Astrocyte of the spinal cord (primary cell): ENCODE results near the gene FUZ.

Experiments
- DNase-seq: peaks from one replicate; pipeline ENCODE4 v3.0.0; 2011; ENCODE audit warnings: low read depth, low spot score
- H3K4me3 ChIP-seq: 2 replicates; pipeline ENCODE4 v1.5.1; 2011; ENCODE audit warnings: low read depth, mild to moderate bottlenecking, low read length, moderate library complexity
- CTCF ChIP-seq: IDR thresholded peaks from 2 replicates; pipeline ENCODE4 v1.5.1; 2012; ENCODE audit warnings: low read depth, mild to moderate bottlenecking, low read length, inconsistent platforms
- in situ Hi-C: cut with HindIII; loops from 2 replicates; pipeline ENCODE4 v1.10.0; 2017; ENCODE audit warnings: low sequenced_read_pairs

The FUZ gene

GRCh38 chr19:49800771-49801170 lies 12.3 kb downstream of the FUZ start:
- TF ChIP-seq CTCF = no peak
- DNase-seq = no peak
- H3K4me3 ChIP-seq = no peak overlapping the region
- in situ Hi-C loops = no loop called here

GRCh38 chr19:49799798-49800376 lies 13.2 kb downstream of the FUZ start:
- peak; percentile 21 for TF ChIP-seq CTCF
- no peak for DNase-seq
- in situ Hi-C loops = no loop called here
- H3K4me3 ChIP-seq = no peak overlapping the region

GRCh38 chr19:49799271-49799797 lies 13.8 kb downstream of the FUZ start:
- no peak overlapping the region for H3K4me3 ChIP-seq
- in situ Hi-C loops = no loop called here
- TF ChIP-seq CTCF = no peak
- DNase-seq = no peak

- in situ Hi-C loops = no loop called here
- H3K4me3 ChIP-seq = no peak overlapping the region
Measured at GRCh38 chr19:49798574-49798973, 14.5 kb downstream of the FUZ start.

GRCh38 chr19:49795615-49796014 lies 17.5 kb downstream of the FUZ start:
- in situ Hi-C loops = no loop called here
- DNase-seq = no peak
- no peak overlapping the region for H3K4me3 ChIP-seq
- TF ChIP-seq CTCF = no peak

More at GRCh38 chr19:49798574-49798973, 14.5 kb downstream of the FUZ start:
- no peak for DNase-seq
- no peak for TF ChIP-seq CTCF

- no peak for TF ChIP-seq CTCF
- H3K4me3 ChIP-seq = no peak overlapping the region
- DNase-seq = no peak
- in situ Hi-C loops = no loop called here
Measured at GRCh38 chr19:49793561-49793840, 19.6 kb downstream of the FUZ start.
